Measurements from ENCODE around the gene TSPAN33. TPM values are rescaled to one million over a fixed set of nuclear protein-coding genes. Genes with fewer than 3 reads are reported as not detected.
"Not testable (repeated sequence)": the region's sequence is repeated elsewhere in the genome, so short reads cannot be mapped to it uniquely, and the experiment has no call there.

The TSPAN33 gene
- polyA plus RNA-seq, 12 donors: 15.8 to 50.3 (median 33.7) TPM; not detected in 1

GRCh38 chr7:129168231-129169021, 23.9 kb downstream of the TSPAN33 start:
- DNase-seq: peak; percentile 51

- DNase-seq: peak; percentile 72
Observed at GRCh38 chr7:129169171-129169671, 24.7 kb downstream of the TSPAN33 start.

- no peak for DNase-seq
Observed at GRCh38 chr7:129169686-129170440, 25.4 kb downstream of the TSPAN33 start.

- DNase-seq: no peak
Observed at GRCh38 chr7:129170441-129171021, 26.0 kb downstream of the TSPAN33 start.

- DNase-seq: not testable (repeated sequence)
Observed at GRCh38 chr7:129173861-129174260, 29.4 kb downstream of the TSPAN33 start.

GRCh38 chr7:129176916-129177710, 32.6 kb downstream of the TSPAN33 start:
- DNase-seq: no peak

GRCh38 chr7:129184981-129185670, 40.6 kb downstream of the TSPAN33 start:
- no peak for DNase-seq

- DNase-seq: no peak
Observed at GRCh38 chr7:129186749-129187260, 42.3 kb downstream of the TSPAN33 start.

GRCh38 chr7:129187681-129188371, 43.3 kb downstream of the TSPAN33 start:
- no peak for DNase-seq

GRCh38 chr7:129188372-129188891, 43.9 kb downstream of the TSPAN33 start, which contains the start of gene SMO:
Gene SMO (plus strand): TSS chr7:129188633. CDS start chr7:129189152, 519 bp downstream.
- DNase-seq: peak; percentile 88

- peak; percentile 33 for DNase-seq
Observed at GRCh38 chr7:129188892-129189660, 44.6 kb downstream of the TSPAN33 start.

GRCh38 chr7:129189661-129190310, 45.3 kb downstream of the TSPAN33 start:
- DNase-seq: no peak

- no peak for DNase-seq
Observed at GRCh38 chr7:129191272-129191671, 46.8 kb downstream of the TSPAN33 start.

GRCh38 chr7:129193892-129194291, 49.4 kb downstream of the TSPAN33 start:
- DNase-seq: no peak

- DNase-seq: no peak
Observed at GRCh38 chr7:129197771-129198170, 53.3 kb downstream of the TSPAN33 start.

- DNase-seq: no peak
Observed at GRCh38 chr7:129199406-129199805, 54.9 kb downstream of the TSPAN33 start.

- no peak for DNase-seq
Observed at GRCh38 chr7:129202058-129202777, 57.7 kb downstream of the TSPAN33 start.

Data from muscle of arm (tissue), 12 donors.